ENCODE data around the gene COL3A1.

COL3A1 gene

GRCh38 chr2:189018631-189019030 lies 44.5 kb downstream of the COL3A1 start:
- no peak for DNase-seq (ENCODE audit: low read depth)

GRCh38 chr2:189020179-189020578 lies 46.0 kb downstream of the COL3A1 start:
- DNase-seq (ENCODE audit: low read depth): no peak

- no peak for DNase-seq (ENCODE audit: low read depth)
Measured at GRCh38 chr2:189022053-189022481, 47.9 kb downstream of the COL3A1 start.

- no peak for DNase-seq (ENCODE audit: low read depth)
Measured at GRCh38 chr2:189022492-189022891, 48.3 kb downstream of the COL3A1 start.

- DNase-seq (ENCODE audit: low read depth): no peak
Measured at GRCh38 chr2:189024901-189025618, 50.9 kb downstream of the COL3A1 start.

- no peak for DNase-seq (ENCODE audit: low read depth)
Measured at GRCh38 chr2:189037518-189037917, 63.3 kb downstream of the COL3A1 start.

GRCh38 chr2:189045836-189046235 lies 71.7 kb downstream of the COL3A1 start:
- DNase-seq (ENCODE audit: low read depth): no peak

GRCh38 chr2:189046320-189046719 lies 72.1 kb downstream of the COL3A1 start:
- DNase-seq (ENCODE audit: low read depth): no peak

GRCh38 chr2:189047171-189047888 lies 73.2 kb downstream of the COL3A1 start:
- DNase-seq (ENCODE audit: low read depth): no peak

- no peak for DNase-seq (ENCODE audit: low read depth)
Measured at GRCh38 chr2:189048189-189048588, 74.0 kb downstream of the COL3A1 start.

GRCh38 chr2:189049709-189050164 lies 75.6 kb downstream of the COL3A1 start:
- DNase-seq (ENCODE audit: low read depth): no peak

- no peak for DNase-seq (ENCODE audit: low read depth)
Measured at GRCh38 chr2:189050165-189050712, 76.1 kb downstream of the COL3A1 start.

- DNase-seq (ENCODE audit: low read depth): no peak
Measured at GRCh38 chr2:189056200-189057106, 82.3 kb downstream of the COL3A1 start.

- DNase-seq (ENCODE audit: low read depth): no peak
Measured at GRCh38 chr2:189057316-189057715, 83.1 kb downstream of the COL3A1 start.

GRCh38 chr2:189060096-189060642 lies 86.0 kb downstream of the COL3A1 start:
- no peak for DNase-seq (ENCODE audit: low read depth)

All from stimulated activated CD8-positive, alpha-beta memory T cell treated with anti-CD3 and anti-CD28 coated beads, Interleukin-15, amount 100 ng/mL, for 1 hour (primary cell).